ENCODE measurements around the gene CCDC117.

Gene CCDC117

DNA sequence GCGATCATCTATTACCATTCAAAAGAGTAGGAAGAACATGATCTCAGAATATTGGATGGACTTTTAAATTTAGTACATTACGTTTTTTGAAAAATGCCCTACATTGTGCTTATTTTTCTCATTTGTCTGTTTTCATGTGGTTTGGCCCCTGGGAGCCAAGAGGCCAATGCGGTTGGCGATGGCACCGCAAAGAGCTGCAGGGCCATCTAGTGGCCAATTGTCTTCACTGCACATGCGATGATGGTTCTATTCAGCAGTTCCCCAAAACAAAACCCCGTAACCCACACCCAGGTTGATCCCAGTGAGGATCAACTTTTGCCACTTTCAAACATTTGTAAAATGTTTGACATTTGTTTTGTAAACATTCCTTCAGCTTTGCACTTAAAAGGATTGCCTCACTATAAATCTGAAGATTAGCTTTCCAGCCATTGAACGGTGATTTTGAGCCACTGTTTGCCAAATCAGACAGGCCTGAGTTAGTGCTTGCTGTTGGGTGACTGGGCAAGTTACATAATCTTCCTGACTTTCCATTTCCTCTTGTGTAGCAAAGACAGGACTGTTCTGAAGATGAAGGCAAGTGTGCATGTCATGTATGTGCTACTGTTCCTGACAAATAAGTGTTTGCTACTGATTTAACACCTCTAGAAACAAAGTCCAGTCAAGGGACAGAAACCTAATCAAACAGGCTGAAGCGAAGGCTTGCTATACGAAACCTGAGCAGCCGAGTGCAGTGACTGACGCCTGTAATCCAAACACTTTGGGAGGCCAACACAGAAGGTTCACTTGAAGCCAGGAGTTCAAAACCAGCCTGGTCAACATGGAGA lies 57.1 kb downstream of the CCDC117 start:
- DNase-seq (ENCODE audit: low read depth in 2 of 2): peak; percentile 54 to 63

DNA sequence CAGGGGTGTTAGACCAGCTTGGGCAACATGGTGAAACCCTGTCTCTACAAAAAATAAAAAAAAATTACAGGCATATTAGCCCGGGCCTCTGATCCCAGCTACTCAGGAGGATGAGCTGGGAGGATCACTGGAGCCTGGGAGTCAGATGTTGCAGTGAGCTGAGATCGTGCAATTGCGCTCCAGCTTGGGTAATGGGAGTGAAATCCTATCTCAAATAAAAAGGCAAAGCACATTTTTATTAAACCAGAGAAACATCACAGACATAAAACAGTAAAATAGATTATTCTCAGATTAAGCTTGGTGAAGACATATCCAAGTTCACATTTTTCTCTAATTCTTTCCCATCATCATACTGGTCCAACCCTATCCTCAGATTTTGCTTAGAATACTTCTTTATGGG lies 57.9 kb downstream of the CCDC117 start:
- no peak for DNase-seq (ENCODE audit: low read depth in 2 of 2)

DNA sequence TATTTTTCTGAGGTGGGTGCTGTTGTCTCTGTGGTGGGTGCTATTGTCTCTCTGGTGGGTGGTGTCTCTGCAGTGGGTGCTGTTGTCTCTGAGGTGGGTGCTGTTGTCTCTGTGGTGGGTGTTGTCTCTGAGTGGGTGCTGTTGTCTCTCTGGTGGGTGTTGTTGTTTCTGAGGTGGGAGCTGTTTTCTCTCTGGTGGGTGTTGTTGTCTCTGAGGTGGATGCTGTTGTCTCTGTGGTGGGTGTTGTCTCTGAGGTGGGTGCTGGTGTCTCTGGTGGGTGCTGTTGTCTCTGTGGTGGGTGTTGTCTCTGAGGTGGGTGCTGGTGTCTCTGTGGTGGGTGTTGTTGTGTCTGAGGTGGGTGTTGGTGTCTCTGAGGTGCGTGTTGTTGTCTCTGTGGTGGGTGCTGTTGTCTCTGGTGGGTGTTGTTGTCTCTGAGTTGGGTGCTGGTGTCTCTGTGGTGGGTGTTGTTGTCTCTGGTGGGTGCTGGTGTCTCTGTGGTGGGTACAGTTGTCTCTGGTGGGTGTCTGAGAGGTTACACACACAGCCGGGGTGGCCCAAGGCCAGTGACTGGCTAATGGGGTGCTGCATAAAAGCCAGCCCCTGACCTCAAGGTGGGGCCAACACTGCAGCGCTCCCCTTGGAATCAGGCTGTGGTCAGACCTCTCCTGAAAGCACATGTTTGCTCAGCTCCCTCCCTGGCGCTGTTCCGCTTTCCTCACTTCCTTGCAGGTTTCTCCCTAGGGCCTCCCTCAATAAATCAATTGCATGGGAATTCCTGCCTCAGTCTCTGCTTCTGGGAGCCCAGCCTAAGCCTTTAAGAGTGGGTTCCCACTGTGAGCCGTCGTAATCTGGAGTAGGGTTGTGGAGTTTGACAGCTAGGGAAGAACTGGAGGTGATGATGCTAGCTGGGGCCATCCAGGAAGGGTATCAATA lies 58.9 kb downstream of the CCDC117 start:
- DNase-seq (ENCODE audit: low read depth in 2 of 2): no peak

DNA sequence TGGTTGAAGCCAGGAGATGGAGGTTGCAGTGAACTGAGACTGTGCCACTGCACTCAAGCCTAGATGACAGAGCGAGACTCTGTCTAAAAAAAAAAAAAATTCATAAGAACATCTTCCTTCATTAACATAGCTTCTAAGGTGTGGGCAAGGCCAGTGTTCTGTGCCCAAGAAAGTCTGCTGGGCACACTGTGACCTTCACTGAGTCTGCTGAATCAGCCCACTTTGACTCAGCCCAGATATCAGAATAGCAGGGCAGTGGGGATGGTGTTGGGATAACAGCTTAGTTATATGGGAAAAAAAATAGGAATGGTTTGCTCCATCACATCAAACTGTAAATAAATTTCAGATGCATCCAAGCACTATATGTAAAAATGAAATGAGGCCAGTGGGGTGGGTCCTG lies 60.2 kb downstream of the CCDC117 start:
- DNase-seq (ENCODE audit: low read depth in 2 of 2): no peak

DNA sequence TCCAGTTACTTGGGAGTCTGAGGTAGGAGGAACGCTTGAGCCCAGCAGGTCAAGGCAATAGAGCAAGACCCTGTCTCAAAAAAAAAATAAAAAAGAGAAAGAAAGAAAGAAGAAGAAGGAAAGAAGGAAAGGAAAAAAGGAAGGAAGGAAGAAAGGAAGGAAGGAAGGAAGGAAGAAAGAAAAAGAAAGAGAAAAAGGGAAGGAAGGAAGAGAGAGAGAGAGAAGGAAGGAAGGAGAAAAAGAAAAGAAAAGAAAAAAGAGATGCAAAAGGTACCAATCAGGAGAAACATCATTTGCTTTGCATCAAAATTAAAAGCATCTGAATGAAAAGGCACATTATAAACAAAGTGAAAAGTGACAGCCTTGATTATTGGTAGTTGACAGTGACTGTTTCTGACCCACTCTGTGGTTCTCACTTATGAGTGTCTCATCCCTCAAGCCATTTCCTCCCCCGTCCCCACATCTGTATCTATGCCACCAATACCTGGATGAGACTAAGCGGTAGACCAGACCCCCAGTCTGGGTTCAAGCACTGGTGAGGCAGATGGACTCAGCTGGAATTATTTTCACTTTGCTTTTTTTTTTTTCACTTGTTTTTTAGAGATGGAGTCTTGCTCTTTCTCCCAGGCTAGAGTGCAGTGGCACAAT lies 60.9 kb downstream of the CCDC117 start:
- DNase-seq (ENCODE audit: low read depth in 2 of 2): no peak

DNA sequence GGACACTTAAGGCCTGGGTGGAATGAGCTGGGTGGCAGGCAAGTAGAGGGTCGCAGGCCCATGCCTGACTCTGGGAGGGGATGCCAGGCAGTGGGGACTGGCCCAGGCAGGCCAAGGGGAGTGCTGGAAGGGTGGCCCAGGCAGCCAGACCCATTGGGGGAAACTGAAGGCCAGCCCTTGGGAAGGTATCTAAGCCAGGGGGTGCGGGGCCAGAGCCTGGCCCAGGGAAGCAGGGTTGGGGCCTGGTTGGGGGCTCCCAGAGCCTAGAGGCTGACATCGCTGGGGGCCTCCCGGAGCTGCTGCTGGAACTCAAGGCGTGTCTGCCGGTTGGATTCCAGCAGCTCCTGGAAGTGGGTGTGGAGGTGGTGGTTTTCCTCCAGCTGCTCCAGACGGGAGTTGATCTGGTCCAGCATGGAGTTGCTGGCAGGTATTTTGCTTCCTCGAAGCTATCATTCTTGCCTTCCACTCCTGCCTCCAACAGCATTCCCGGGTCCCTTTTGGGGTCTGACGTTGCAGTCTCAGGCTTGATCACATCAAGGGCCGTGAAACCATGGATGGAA lies 63.2 kb downstream of the CCDC117 start:
- DNase-seq (ENCODE audit: low read depth in 2 of 2): no peak

DNA sequence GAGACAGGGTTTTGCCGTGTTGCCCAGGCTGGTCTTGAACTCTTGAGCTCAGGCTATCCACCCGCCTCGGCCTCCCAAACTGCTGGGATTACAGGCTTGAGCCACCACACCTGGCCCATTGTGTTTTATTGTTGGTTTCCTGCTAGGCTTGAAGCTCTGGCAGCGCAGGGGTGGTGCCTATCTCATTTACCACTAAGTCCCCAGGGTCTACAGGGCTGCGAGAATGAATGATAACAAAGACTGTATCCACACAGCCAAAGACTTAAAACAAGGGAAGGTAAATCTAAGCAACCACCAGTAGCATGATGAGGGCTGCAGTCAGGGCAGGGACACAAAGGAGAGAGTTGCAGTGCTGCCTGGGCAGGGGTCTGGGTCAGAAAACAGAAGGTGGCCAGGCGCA lies 65.1 kb downstream of the CCDC117 start:
- no peak for DNase-seq (ENCODE audit: low read depth in 2 of 2)

Data from stimulated activated CD4-positive, alpha-beta T cell treated with anti-CD3 and anti-CD28 coated beads, Interleukin-15, amount 100 ng/mL, for 48 hours (primary cell).